Thyroid gland (tissue), 4 donors: ENCODE data around the gene DNAH14. TPM values are rescaled to one million over a fixed set of nuclear protein-coding genes. Genes with fewer than 3 reads are reported as not detected.
"Not testable (repeated sequence)": the region's sequence is repeated elsewhere in the genome, so short reads cannot be mapped to it uniquely, and the experiment has no call there.

Source experiments
- DNase-seq, 2 donors: peaks; one replicate each; pipeline ENCODE4 v3.0.0-alpha.2; 2019
- H3K27ac ChIP-seq, 3 donors: fragments of 200-600 bp; sonication (generic); 1 replicate in 2 of 3; 2 replicates in 1 of 3; pipeline ENCODE4 v1.5.1; 2016 to 2019; ENCODE audit warnings: mild to moderate bottlenecking in 1 of 3, moderate library complexity in 1 of 3
- H3K27me3 ChIP-seq: fragments of 200-600 bp; sonication (generic); one replicate; pipeline ENCODE4 v1.5.1; 2019
- H3K36me3 ChIP-seq, 2 donors: fragments of 200-600 bp; sonication (generic); one replicate each; pipeline ENCODE4 v1.5.1; 2016 to 2019
- H3K4me1 ChIP-seq, 2 donors: fragments of 200-600 bp; sonication (generic); one replicate each; pipeline ENCODE4 v1.5.1; 2017 to 2019
- H3K4me3 ChIP-seq, 3 donors: fragments of 200-600 bp; sonication (generic); replicated peaks in 1 of 3; 1 replicate in 2 of 3; 2 replicates in 1 of 3; pipeline ENCODE4 v1.5.1; 2016; ENCODE audit warnings: mild to moderate bottlenecking in 1 of 3
- H3K9me3 ChIP-seq: fragments of 200-600 bp; sonication (generic); one replicate; pipeline ENCODE4 v1.5.1; 2017
- CTCF ChIP-seq, 6 experiments: fragments of 200-600 bp in 3 of 6; fragments of 450-650 bp in 3 of 6; sonication (generic) in 3 of 6; IDR thresholded peaks; one replicate each; pipeline ENCODE4 v1.5.1; 2016 to 2019; ENCODE audit warnings: antibody characterized with exemption in 6 of 6, mild to moderate bottlenecking in 2 of 6, inconsistent platforms in 1 of 6, moderate library complexity in 1 of 6
- POLR2A ChIP-seq, 2 donors: fragments of 450-650 bp; IDR thresholded peaks; one replicate each; pipeline ENCODE4 v1.6.1; 2017; ENCODE audit warnings: antibody characterized with exemption in 2 of 2, mild to moderate bottlenecking in 2 of 2, moderate library complexity in 1 of 2
- WGBS, 2 donors: methylation state at CpG; one replicate each; pipeline ENCODE4 v1.1.5; 2017; 5-methylcytosine and 5-hydroxymethylcytosine counted together
- intact Hi-C: fragments of 100-400 bp; cut with DNase I; formaldehyde crosslinking; loops from one replicate; pipeline ENCODE4 v1.15.1; 2023
- total RNA-seq, 4 donors: library from RNA; depleted of rRNA; stranded (reverse); fragments of >200 nt; gene quantifications; one replicate each; pipeline ENCODE4 v1.2.3, GENCODE V29; 2016

Gene DNAH14
- total RNA-seq, 4 donors from 2014 or later: 60.5 to 75.9 (median 69.2) TPM

- intact Hi-C loops: no loop called here
- TF ChIP-seq CTCF (IDR thresholded peaks at IDR 0.05): no peak
- no peak for TF ChIP-seq POLR2A (IDR thresholded peaks at IDR 0.05)
- Histone ChIP-seq H3K27ac (no peak overlapping the region), H3K4me3 (no peak overlapping the region), H3K9me3 (no peaks in the 10 kb centered on the region), H3K36me3 (no peaks in the 10 kb centered on the region), H3K27me3 (no peaks in the 10 kb centered on the region), H3K4me1 (no peaks in the 10 kb centered on the region)
- WGBS, 2 donors: 90 to 94% methylated on average over 21 of the region's 21 CpGs
- no peak for DNase-seq
Observed at GRCh38 chr1:225373155-225373554, 443.7 kb downstream of the DNAH14 start.

- H3K4me3 ChIP-seq: no peak overlapping the region
- no peaks in the 10 kb centered on the region for H3K36me3 ChIP-seq
- WGBS, 2 donors: 90 to 92% methylated on average over 4 of the region's 4 CpGs
- no peaks in the 10 kb centered on the region for H3K4me1 ChIP-seq
- H3K9me3 ChIP-seq: no peaks in the 10 kb centered on the region
- DNase-seq: no peak
- no peak for TF ChIP-seq POLR2A (IDR thresholded peaks at IDR 0.05)
- TF ChIP-seq CTCF (IDR thresholded peaks at IDR 0.05): no peak
- intact Hi-C loops: no loop called here
- H3K27me3 ChIP-seq: no peaks in the 10 kb centered on the region
- H3K27ac ChIP-seq: no peak overlapping the region
Observed at GRCh38 chr1:225374996-225375395, 445.5 kb downstream of the DNAH14 start.

GRCh38 chr1:225378880-225379279 is 449.4 kb downstream of the DNAH14 start:
- Histone ChIP-seq H3K27me3 (no peaks in the 10 kb centered on the region), H3K9me3 (no peaks in the 10 kb centered on the region), H3K4me3 (no peak overlapping the region), H3K36me3 (no peaks in the 10 kb centered on the region), H3K27ac (no peak overlapping the region), H3K4me1 (no peaks in the 10 kb centered on the region)
- no peak for TF ChIP-seq CTCF (IDR thresholded peaks at IDR 0.05)
- TF ChIP-seq POLR2A (IDR thresholded peaks at IDR 0.05): no peak
- intact Hi-C loops: no loop called here
- 43 to 50% methylated on average over 10 of the region's 10 CpGs for WGBS, 2 donors
- peak; percentile 15 to 35 for DNase-seq

- Histone ChIP-seq H3K27ac (no peak overlapping the region), H3K4me3 (no peak overlapping the region), H3K27me3 (no peaks in the 10 kb centered on the region), H3K4me1 (no peaks in the 10 kb centered on the region), H3K36me3 (no peaks in the 10 kb centered on the region), H3K9me3 (no peaks in the 10 kb centered on the region)
- intact Hi-C loops: no loop called here
- TF ChIP-seq CTCF (IDR thresholded peaks at IDR 0.05): no peak
- no peak for TF ChIP-seq POLR2A (IDR thresholded peaks at IDR 0.05)
- no peak for DNase-seq
- WGBS, 2 donors: 100% methylated on average over 1 of the region's 1 CpG
Observed at GRCh38 chr1:225380691-225381090, 451.2 kb downstream of the DNAH14 start.

GRCh38 chr1:225386860-225387259 is 457.4 kb downstream of the DNAH14 start:
- H3K9me3 ChIP-seq, H3K4me1 ChIP-seq, DNase-seq, intact Hi-C loops, H3K27me3 ChIP-seq, H3K4me3 ChIP-seq, H3K27ac ChIP-seq, H3K36me3 ChIP-seq: not testable (repeated sequence)
- WGBS, 2 donors: 100% methylated on average over 3 of the region's 3 CpGs

- WGBS, 2 donors: 72 to 78% methylated on average over 4 of the region's 4 CpGs
- intact Hi-C loops: no loop called here
- Histone ChIP-seq H3K4me3 (no peak overlapping the region), H3K27ac (no peak overlapping the region), H3K4me1 (no peaks in the 10 kb centered on the region), H3K36me3 (no peaks in the 10 kb centered on the region), H3K9me3 (no peaks in the 10 kb centered on the region), H3K27me3 (no peaks in the 10 kb centered on the region)
- DNase-seq: no peak
- TF ChIP-seq CTCF (IDR thresholded peaks at IDR 0.05) (no peak), POLR2A (IDR thresholded peaks at IDR 0.05) (no peak)
Observed at GRCh38 chr1:225388372-225388771, 458.9 kb downstream of the DNAH14 start.
